Activated naive CD4-positive, alpha-beta T cell treated with anti-CD3 and anti-CD28 coated beads, Interleukin-2, amount 10 ng/mL, durations not matched to agents 7 days and 5 days (primary cell): ENCODE data around the gene FAM47E.

Source experiments
- CTCF ChIA-PET: fragments of 350-600 bp; sonication (Branson Sonifier 250); formaldehyde crosslinking; loops from one replicate; lab custom pipeline; 2021; ENCODE audit warnings: antibody characterized with exemption; lab: Charles Lee
- DNase-seq: peaks from one replicate; pipeline ENCODE4 v3.0.0-alpha.2; 2020
- H3K27ac Mint-ChIP-seq: one replicate; pipeline ENCODE4 v1.8.0; 2021; ENCODE audit warnings: mild to moderate bottlenecking, moderate library complexity, mixed read lengths
- H3K27me3 Mint-ChIP-seq: one replicate; pipeline ENCODE4 v1.8.0; 2021; ENCODE audit warnings: mild to moderate bottlenecking, mixed read lengths
- H3K36me3 Mint-ChIP-seq: one replicate; pipeline ENCODE4 v1.8.0; 2021; ENCODE audit warnings: mixed read lengths
- H3K4me1 Mint-ChIP-seq: one replicate; pipeline ENCODE4 v1.8.0; 2021; ENCODE audit warnings: mixed read lengths
- H3K4me3 Mint-ChIP-seq: one replicate; pipeline ENCODE4 v1.8.0; 2021; ENCODE audit warnings: mild to moderate bottlenecking, moderate library complexity, mixed read lengths
- H3K9me3 Mint-ChIP-seq: one replicate; pipeline ENCODE4 v1.8.0; 2021; ENCODE audit warnings: mixed read lengths

FAM47E gene

GRCh38 chr4:76251441-76252270, at the start of gene FAM47E:
Gene FAM47E (plus strand): TSS chr4:76251721. CDS start chr4:76251747, 26 bp downstream.
- CTCF ChIA-PET: interaction anchor here (0.9 to 5.8 kb wide), 4 partner anchors 10 to 126 kb away, joined by 3 to 49 read pairs (median 4); no protein-coding TSS in a partner anchor
- H3K9me3 Mint-ChIP-seq: no peaks in the 10 kb centered on the region
- H3K4me3 Mint-ChIP-seq: peak within 1 kb of the TSS; percentile 68
- peak; percentile 55 for DNase-seq
- peaks cover 61% of the 10 kb centered on the region for H3K27me3 Mint-ChIP-seq
- peaks cover 10% of the 10 kb centered on the region for H3K4me1 Mint-ChIP-seq
- no peak within 1 kb of the TSS for H3K27ac Mint-ChIP-seq
- H3K36me3 Mint-ChIP-seq: no peaks in the 10 kb centered on the region

- no peak for DNase-seq
- Mint-ChIP-seq H3K27ac (no peak overlapping the region), H3K4me1 (peaks cover 22% of the 10 kb centered on the region), H3K36me3 (no peaks in the 10 kb centered on the region), H3K4me3 (no peak overlapping the region), H3K27me3 (no peaks in the 10 kb centered on the region), H3K9me3 (no peaks in the 10 kb centered on the region)
- CTCF ChIA-PET: interaction anchor here (1.2 kb wide), 1 partner anchor 24 kb away, joined by 3 read pairs; no protein-coding TSS in a partner anchor
These were observed 48.0 kb upstream of the FAM47E start for GRCh38 chr4:76203541-76203940.

- CTCF ChIA-PET: no interaction called here
- Mint-ChIP-seq H3K4me3 (no peak overlapping the region), H3K9me3 (no peaks in the 10 kb centered on the region), H3K4me1 (peaks cover 13% of the 10 kb centered on the region), H3K27ac (no peak overlapping the region), H3K27me3 (no peaks in the 10 kb centered on the region), H3K36me3 (no peaks in the 10 kb centered on the region)
- DNase-seq: no peak
These were observed 46.6 kb upstream of the FAM47E start for GRCh38 chr4:76204936-76205335.

GRCh38 chr4:76205476-76205875, 46.0 kb upstream of the FAM47E start:
- Mint-ChIP-seq H3K4me3 (no peak overlapping the region), H3K4me1 (peaks cover 11% of the 10 kb centered on the region), H3K9me3 (no peaks in the 10 kb centered on the region), H3K36me3 (no peaks in the 10 kb centered on the region), H3K27ac (no peak overlapping the region), H3K27me3 (no peaks in the 10 kb centered on the region)
- CTCF ChIA-PET: no interaction called here
- DNase-seq: no peak

GRCh38 chr4:76206222-76206942, 45.1 kb upstream of the FAM47E start:
- no peaks in the 10 kb centered on the region for H3K9me3 Mint-ChIP-seq
- no peaks in the 10 kb centered on the region for H3K36me3 Mint-ChIP-seq
- H3K4me3 Mint-ChIP-seq: no peak overlapping the region
- H3K27ac Mint-ChIP-seq: no peak overlapping the region
- no peaks in the 10 kb centered on the region for H3K27me3 Mint-ChIP-seq
- CTCF ChIA-PET: interaction anchor here (1.3 kb wide), 1 partner anchor 27 kb away, joined by 7 read pairs; no protein-coding TSS in a partner anchor
- peaks cover 8% of the 10 kb centered on the region for H3K4me1 Mint-ChIP-seq
- no peak for DNase-seq

- DNase-seq: no peak
- Mint-ChIP-seq H3K4me1 (peaks cover 17% of the 10 kb centered on the region), H3K4me3 (no peak overlapping the region), H3K36me3 (no peaks in the 10 kb centered on the region), H3K9me3 (no peaks in the 10 kb centered on the region), H3K27ac (no peak overlapping the region), H3K27me3 (no peaks in the 10 kb centered on the region)
- CTCF ChIA-PET: interaction anchor here (1.3 to 1.5 kb wide), 2 partner anchors 9 to 28 kb away, joined by 4 to 7 read pairs; no protein-coding TSS in a partner anchor
These were observed 44.0 kb upstream of the FAM47E start for GRCh38 chr4:76207549-76207948.

GRCh38 chr4:76208005-76208765, 43.3 kb upstream of the FAM47E start:
- peaks cover 23% of the 10 kb centered on the region for H3K4me1 Mint-ChIP-seq
- H3K27me3 Mint-ChIP-seq: no peaks in the 10 kb centered on the region
- CTCF ChIA-PET: interaction anchor here (1.3 to 1.5 kb wide), 2 partner anchors 10 to 29 kb away, joined by 4 to 7 read pairs; no protein-coding TSS in a partner anchor
- H3K36me3 Mint-ChIP-seq: no peaks in the 10 kb centered on the region
- H3K4me3 Mint-ChIP-seq: no peak overlapping the region
- no peaks in the 10 kb centered on the region for H3K9me3 Mint-ChIP-seq
- no peak for DNase-seq
- H3K27ac Mint-ChIP-seq: no peak overlapping the region

GRCh38 chr4:76209881-76210280, 41.6 kb upstream of the FAM47E start:
- Mint-ChIP-seq H3K27me3 (peaks cover 8% of the 10 kb centered on the region), H3K36me3 (no peaks in the 10 kb centered on the region), H3K9me3 (no peaks in the 10 kb centered on the region), H3K4me1 (peaks cover 35% of the 10 kb centered on the region), H3K4me3 (no peak overlapping the region), H3K27ac (no peak overlapping the region)
- DNase-seq: no peak
- CTCF ChIA-PET: interaction anchor here (0.6 to 1.9 kb wide), 5 partner anchors 10 to 168 kb away, joined by 3 to 6 read pairs (median 4); no protein-coding TSS in a partner anchor

- no peaks in the 10 kb centered on the region for H3K36me3 Mint-ChIP-seq
- no peak overlapping the region for H3K27ac Mint-ChIP-seq
- H3K27me3 Mint-ChIP-seq: peaks cover 9% of the 10 kb centered on the region
- H3K4me3 Mint-ChIP-seq: no peak overlapping the region
- no peak for DNase-seq
- H3K9me3 Mint-ChIP-seq: no peaks in the 10 kb centered on the region
- CTCF ChIA-PET: interaction anchor here (0.9 to 1.9 kb wide), 4 partner anchors 11 to 167 kb away, joined by 3 to 6 read pairs (median 4); no protein-coding TSS in a partner anchor
- H3K4me1 Mint-ChIP-seq: peaks cover 41% of the 10 kb centered on the region
These were observed 41.1 kb upstream of the FAM47E start for GRCh38 chr4:76210452-76210851.

GRCh38 chr4:76211769-76212708, 39.5 kb upstream of the FAM47E start:
- CTCF ChIA-PET: interaction anchor here (0.7 to 2.7 kb wide), 2 partner anchors 32 to 120 kb away, joined by 3 to 8 read pairs; no protein-coding TSS in a partner anchor
- no peak for DNase-seq
- Mint-ChIP-seq H3K4me3 (peak overlapping the region; percentile 74), H3K27me3 (peaks cover 22% of the 10 kb centered on the region), H3K36me3 (no peaks in the 10 kb centered on the region), H3K4me1 (peaks cover 43% of the 10 kb centered on the region), H3K27ac (peak overlapping the region; percentile 83), H3K9me3 (no peaks in the 10 kb centered on the region)

GRCh38 chr4:76212851-76213414, 38.6 kb upstream of the FAM47E start:
- Mint-ChIP-seq H3K4me1 (peaks cover 43% of the 10 kb centered on the region), H3K36me3 (no peaks in the 10 kb centered on the region), H3K9me3 (no peaks in the 10 kb centered on the region), H3K27me3 (peaks cover 28% of the 10 kb centered on the region), H3K27ac (peak overlapping the region; percentile 83), H3K4me3 (peak overlapping the region; percentile 74)
- DNase-seq: peak; percentile 62
- CTCF ChIA-PET: interaction anchor here (1.0 to 2.7 kb wide), 2 partner anchors 33 to 38 kb away, joined by 3 to 8 read pairs; no protein-coding TSS in a partner anchor

- Mint-ChIP-seq H3K36me3 (no peaks in the 10 kb centered on the region), H3K27me3 (peaks cover 28% of the 10 kb centered on the region), H3K9me3 (no peaks in the 10 kb centered on the region), H3K27ac (peak within 1 kb of the TSS; percentile 91), H3K4me1 (peaks cover 38% of the 10 kb centered on the region), H3K4me3 (peak within 1 kb of the TSS; percentile 86)
- peak; percentile 79 for DNase-seq
- CTCF ChIA-PET: interaction anchor here (1.0 to 2.7 kb wide), 2 partner anchors 34 to 37 kb away, joined by 3 to 8 read pairs; no protein-coding TSS in a partner anchor
These were observed 37.9 kb upstream of the FAM47E start, which contains the start of gene SCARB2 for GRCh38 chr4:76213415-76214176. Gene SCARB2 (minus strand): TSS chr4:76213824. CDS start chr4:76213543, 281 bp downstream.
